K562 (cell line): ENCODE results near the gene HSD17B3. TPM values are rescaled to one million over a fixed set of nuclear protein-coding genes. Genes with fewer than 3 reads are reported as not detected.

Experiments
- ATAC-seq: fragments of 200-7000 bp; cut with Tn5 transposase; 3 replicates; pipeline ENCODE4 v1.9.1; 2020; ENCODE audit warnings: moderate library complexity
- BruUV-seq: library from RNA; stranded (reverse); fragments of 400-500 nt; replicated peaks from 2 replicates; lab custom pipeline; 2021; lab: Mats Ljungman, UMichigan
- CTCF ChIA-PET: fragments of 300-600 bp; formaldehyde crosslinking; extraction: SDS; loops from one replicate; lab custom pipeline; 2021; ENCODE audit warnings: low intra/inter-chr PET ratio; lab: Yijun Ruan, JAX
- POLR2A ChIA-PET: fragments of 300-600, 350-650 bp; sonication (Branson Sonifier 250); formaldehyde crosslinking; extraction: SDS; loops from one replicate; lab custom pipeline; 2021; ENCODE audit warnings: antibody characterized with exemption, inconsistent platforms; lab: Yijun Ruan, JAX
- DNase-seq, 4 experiments: peaks; one replicate each; pipeline versions ENCODE4 v3.0.0 to v3.0.0-alpha.2; 2011 to 2018; ENCODE audit warnings: low spot score in 3 of 4, mixed read lengths in 3 of 4; ENCODE audit errors: extremely low read depth in 1 of 4
- FAIRE-seq: peaks from 2 replicates; lab custom pipeline; 2011; peaks lifted over from hg19 to GRCh38; lab: Jason Lieb, UNC
- H2AFZ ChIP-seq: 2 replicates; pipeline ENCODE4 v1.6.0; 2011; ENCODE audit warnings: low read depth, low read length, control low read depth, inconsistent platforms
- H3K27ac ChIP-seq: fragments of 200-600 bp; 3 replicates; pipeline ENCODE4 v1.8.0; 2011; ENCODE audit warnings: low read depth, mild to moderate bottlenecking, control low read depth, inconsistent platforms, low read length, moderate library complexity, mixed read lengths; ENCODE audit errors: extremely low read depth
- H3K27me3 ChIP-seq, 2 experiments: fragments of 300-600 bp in 1 of 2; 2 replicates in 1 of 2; 3 replicates in 1 of 2; pipeline versions ENCODE4 v1.6.0 to v1.8.0; 2011; ENCODE audit warnings: inconsistent platforms in 2 of 2, low read length in 2 of 2, mild to moderate bottlenecking in 1 of 2, mixed read lengths in 1 of 2, moderate library complexity in 1 of 2; ENCODE audit not compliant: control insufficient read depth in 2 of 2, insufficient read depth in 2 of 2
- H3K36me3 ChIP-seq: fragments of 300-600 bp; 3 replicates; pipeline ENCODE4 v1.8.0; 2011; ENCODE audit warnings: mild to moderate bottlenecking, low read length, inconsistent platforms; ENCODE audit not compliant: control insufficient read depth, insufficient read depth
- H3K4me1 ChIP-seq, 2 experiments: fragments of 200-600 bp in 1 of 2; replicated peaks in 1 of 2; 2 replicates in 1 of 2; 3 replicates in 1 of 2; pipeline versions ENCODE4 v1.5.1 to v1.8.0; 2011; ENCODE audit warnings: inconsistent platforms in 2 of 2, low read length in 2 of 2, mild to moderate bottlenecking in 1 of 2, mixed read lengths in 1 of 2, moderate library complexity in 1 of 2; ENCODE audit not compliant: control insufficient read depth in 2 of 2, insufficient read depth in 2 of 2
- H3K4me2 ChIP-seq: 2 replicates; pipeline ENCODE4 v1.6.1; 2011; ENCODE audit warnings: low read length, control low read depth, inconsistent platforms, mixed read lengths; ENCODE audit not compliant: insufficient read depth
- H3K4me3 ChIP-seq: fragments of 200-600 bp; sonication (generic), shearing (Covaris generic); 2 replicates; pipeline ENCODE4 v1.5.1; 2016; ENCODE audit warnings: control low read depth, inconsistent platforms
- H3K79me2 ChIP-seq: fragments of 200-600 bp; 3 replicates; pipeline ENCODE4 v1.8.0; 2011; ENCODE audit warnings: low read length, inconsistent platforms; ENCODE audit not compliant: control insufficient read depth, insufficient read depth
- H3K9ac ChIP-seq, 2 experiments: 2 replicates each; pipeline versions ENCODE4 v1.6.0 to v1.6.1; 2011; ENCODE audit warnings: low read depth in 2 of 2, low read length in 2 of 2, control low read depth in 1 of 2, inconsistent platforms in 1 of 2, mild to moderate bottlenecking in 1 of 2, mixed read lengths in 1 of 2; ENCODE audit not compliant: insufficient read depth in 1 of 2
- H3K9me1 ChIP-seq: one replicate; pipeline ENCODE4 v1.6.0; 2011; ENCODE audit warnings: inconsistent platforms, mild to moderate bottlenecking, low read length, moderate library complexity; ENCODE audit not compliant: control insufficient read depth, insufficient read depth
- H3K9me3 ChIP-seq: replicated peaks from 2 replicates; pipeline ENCODE4 v1.5.1; 2011; ENCODE audit warnings: low read depth, low read length, inconsistent platforms; ENCODE audit not compliant: control insufficient read depth, insufficient read depth
- H4K20me1 ChIP-seq: replicated peaks from 2 replicates; pipeline ENCODE4 v1.6.1; 2011; ENCODE audit warnings: low read length, inconsistent platforms, mixed read lengths; ENCODE audit not compliant: control insufficient read depth, insufficient read depth
- ARHGAP35 ChIP-seq: fragments of 450-650 bp; IDR thresholded peaks from 2 replicates; pipeline ENCODE4 v1.6.1; 2018; ENCODE audit not compliant: partially characterized antibody
- C11orf30 ChIP-seq: fragments of 450-650 bp; IDR thresholded peaks from 2 replicates; pipeline ENCODE4 v1.6.1; 2016; ENCODE audit warnings: low read depth, mild to moderate bottlenecking
- CHD2 ChIP-seq: IDR thresholded peaks from 2 replicates; pipeline ENCODE4 v1.6.1; 2011; ENCODE audit warnings: low read depth, low read length
- CTCFL ChIP-seq: IDR thresholded peaks from 2 replicates; pipeline ENCODE4 v1.6.1; 2011; ENCODE audit warnings: borderline replicate concordance, low read depth, mild to moderate bottlenecking, moderate library complexity, low read length; ENCODE audit not compliant: insufficient read depth, poor library complexity, severe bottlenecking
- EGR1 ChIP-seq: fragments of 450-650 bp; conservative IDR thresholded peaks from 2 replicates; pipeline ENCODE4 v1.6.1; 2017; ENCODE audit warnings: mild to moderate bottlenecking
- FOXJ2 ChIP-seq: fragments of 200-800 bp; sonication (Bioruptor generic); IDR thresholded peaks from 2 replicates; pipeline ENCODE4 v1.6.1; 2016; ENCODE audit warnings: missing genetic modification characterization, missing compliant biosample characterization
- FOXK2 ChIP-seq, 2 experiments: fragments of 450-650 bp; IDR thresholded peaks in 1 of 2; conservative IDR thresholded peaks in 1 of 2; 2 replicates each; pipeline ENCODE4 v1.6.1; 2016; ENCODE audit warnings: low read depth in 2 of 2, mild to moderate bottlenecking in 1 of 2
- GABPB1 ChIP-seq: sonication (generic); formaldehyde crosslinking; IDR thresholded peaks from 2 replicates; pipeline ENCODE4 v1.8.0; 2022; ENCODE audit warnings: mild to moderate bottlenecking, missing genetic modification reagents
- HLTF ChIP-seq: fragments of 450-650 bp; IDR thresholded peaks from 2 replicates; pipeline ENCODE4 v1.6.1; 2016
- KDM5B ChIP-seq: fragments of 200-600 bp; sonication (generic); IDR thresholded peaks from 2 replicates; pipeline ENCODE4 v1.6.1; 2012; ENCODE audit warnings: low read depth, mild to moderate bottlenecking, moderate library complexity, low read length, control low read depth, inconsistent platforms; ENCODE audit not compliant: insufficient replicate concordance
- MTA2 ChIP-seq: fragments of 450-650 bp; IDR thresholded peaks from 2 replicates; pipeline ENCODE4 v1.6.1; 2016; ENCODE audit warnings: low read depth
- NFIX ChIP-seq: fragments of 250-450 bp; sonication (Bioruptor Pico); IDR thresholded peaks from 2 replicates; pipeline ENCODE4 v1.4.0; 2020; ENCODE audit warnings: low read depth, mild to moderate bottlenecking, moderate library complexity
- RAD51 ChIP-seq: fragments of 450-650 bp; IDR thresholded peaks from 2 replicates; pipeline ENCODE4 v1.7.1; 2016; ENCODE audit warnings: low read depth, mild to moderate bottlenecking, borderline replicate concordance
- RBM15 ChIP-seq: fragments of 200-400 bp; formaldehyde crosslinking; IDR thresholded peaks from 2 replicates; pipeline ENCODE4 v1.6.1; 2018; ENCODE audit warnings: mild to moderate bottlenecking, low read length, moderate library complexity; ENCODE audit not compliant: insufficient read depth
- TCFL5 ChIP-seq: fragments of 250-450 bp; sonication (Bioruptor Pico); conservative IDR thresholded peaks from 2 replicates; pipeline ENCODE4 v1.6.1; 2021; ENCODE audit warnings: mild to moderate bottlenecking, moderate library complexity, matching md5 sums
- TOE1 ChIP-seq, 2 experiments: fragments of 450-650 bp in 1 of 2; sonication (generic) in 1 of 2; formaldehyde crosslinking in 1 of 2; IDR thresholded peaks; 2 replicates each; pipeline versions ENCODE4 v1.7.1 to v1.8.0; 2016 to 2022; ENCODE audit warnings: borderline replicate concordance in 2 of 2, mild to moderate bottlenecking in 2 of 2, antibody characterized with exemption in 1 of 2, inconsistent platforms in 1 of 2, low read depth in 1 of 2, missing genetic modification reagents in 1 of 2, moderate library complexity in 1 of 2
- USF2 ChIP-seq: sonication (generic); formaldehyde crosslinking; IDR thresholded peaks from 2 replicates; pipeline ENCODE4 v1.5.0; 2020; ENCODE audit warnings: missing genetic modification reagents
- ZNF586 ChIP-seq: fragments of 450-650 bp; formaldehyde crosslinking; conservative IDR thresholded peaks from 2 replicates; pipeline ENCODE4 v1.4.0; 2020; ENCODE audit warnings: mild to moderate bottlenecking, moderate library complexity
- ZNF76 ChIP-seq: fragments of 250-450 bp; sonication (Bioruptor Pico); IDR thresholded peaks from 2 replicates; pipeline ENCODE4 v1.4.0; 2020; ENCODE audit warnings: mild to moderate bottlenecking, moderate library complexity, borderline replicate concordance
- ZSCAN29 ChIP-seq: fragments of 450-650 bp; IDR thresholded peaks from 2 replicates; pipeline ENCODE4 v1.6.1; 2017
- WGBS: fragments of 100-300 bp; shearing (Covaris generic); methylation state at CpG from one replicate; pipeline ENCODE4 v1.1.6; 2016; ENCODE audit warnings: low coverage, mixed read lengths; ENCODE audit not compliant: insufficient coverage; ENCODE audit errors: missing lambda C conversion rate; 5-methylcytosine and 5-hydroxymethylcytosine counted together
- in situ Hi-C: fragments of 300-500 bp; cut with MboI; formaldehyde crosslinking; loops from 4 replicates; pipeline ENCODE4 v1.15.0; 2018; ENCODE audit warnings: inconsistent platforms, mixed read lengths
- intact Hi-C: fragments of 100-400 bp; cut with micrococcal nuclease; formaldehyde crosslinking; loops from 2 replicates; pipeline ENCODE4 v1.14.2; 2022
- polyA plus RNA-seq, 8 experiments: library from polyadenylated mRNA; depleted of rRNA in 4 of 8; stranded (reverse) in 5 of 8; unstranded in 3 of 8; fragments of >200 nt; fragmentation: Nextera tagmentation in 2 of 8; fragmentation: Illumina TruSeq in 1 of 8; extraction: Ambion mirVana in 2 of 8; extraction: Trizol in 1 of 8; gene quantifications; 2 replicates each; pipeline versions ENCODE4 v1.2.1 to v1.2.3, GENCODE V29; 2011 to 2014; ENCODE audit warnings: inconsistent platforms in 1 of 8, missing spikeins in 1 of 8
- total RNA-seq, 7 experiments: library from RNA; depleted of rRNA in 6 of 7; stranded (reverse); fragments of >200 nt in 6 of 7; fragmentation: Illumina TruSeq in 2 of 7; extraction: Trizol in 2 of 7; gene quantifications; 2 replicates each; pipeline versions ENCODE4 v1.2.1 to v1.2.3, GENCODE V29; 2011 to 2021; ENCODE audit warnings: low replicate concordance in 1 of 7

HSD17B3 gene
- total and polyA plus RNA-seq, 9 of the 15 experiments (the other 6 are each of a cell fraction or from before 2014, with no cell fraction given) = not detected

- ChIA-PET CTCF (no interaction called here), POLR2A (interaction anchor here (0.9 kb wide), 1 partner anchor 13 kb away, joined by 3 read pairs; no protein-coding TSS in a partner anchor)
- Histone ChIP-seq H3K4me3 (no peak overlapping the region), H3K4me1 (peaks cover 3 to 7% of the 10 kb centered on the region in 2 experiments; a peak in 2 of 5 replicates), H3K79me2 (no peaks in the 10 kb centered on the region), H3K4me2 (no peak overlapping the region), H3K9me1 (no peaks in the 10 kb centered on the region), H3K27me3 (peaks cover 7 to 19% of the 10 kb centered on the region in 2 experiments; a peak in 3 of 5 replicates), H3K27ac (no peak overlapping the region), H3K9ac (no peak overlapping the region), H2AFZ (no peak overlapping the region), H3K9me3 (no peaks in the 10 kb centered on the region), H3K36me3 (no peaks in the 10 kb centered on the region), H4K20me1 (no peaks in the 10 kb centered on the region)
- DNase-seq (no peak), FAIRE-seq (peak; percentile 37), ATAC-seq (peak; percentile 59)
- in situ Hi-C loops = no loop called here
- BruUV-seq = no TSS peak
- intact Hi-C loops = loop anchor here (5.0 kb wide), 1 partner anchor 72 kb away; no protein-coding TSS in a partner anchor
- WGBS = 56% methylated on average over 7 of the region's 7 CpGs
- TF ChIP-seq CTCFL (peak; percentile 7), HLTF (no peak), ARHGAP35 (no peak), TOE1 (IDR thresholded peaks at IDR 0.05; ENCODE audit: borderline replicate concordance) (no peak), TOE1 (CRISPR knock-in tag; IDR thresholded peaks at IDR 0.05; ENCODE audit: borderline replicate concordance, low read depth) (no peak), C11orf30 (no peak), KDM5B (no peak), USF2 (peak; percentile 50), NFIX (CRISPR knock-in tag) (no peak), ZNF76 (CRISPR knock-in tag) (no peak), FOXK2 (conservative IDR thresholded peaks at IDR 0.05 in 1 of 2, IDR thresholded peaks at IDR 0.05 in 1 of 2; ENCODE audit: low read depth in 2 of 2) (no peak), FOXJ2 (no peak), EGR1 (no peak), TCFL5 (no peak), RBM15 (no peak), CHD2 (no peak), RAD51 (peak; percentile 48; the same call in 1 of the 2 replicates), GABPB1 (no peak), ZNF586 (CRISPR knock-in tag) (no peak), MTA2 (no peak), ZSCAN29 (no peak)
Observed at GRCh38 chr9:96245399-96245798, 56.6 kb downstream of the HSD17B3 start.
